Measurements from ENCODE around the gene SNRPD2. TPM values are rescaled to one million over a fixed set of nuclear protein-coding genes. Genes with fewer than 3 reads are reported as not detected.

Gene SNRPD2
- total RNA-seq, 1 experiment from 2014 or later = 631 TPM

- TF ChIP-seq EZH2 (IDR thresholded peaks at IDR 0.05; ENCODE audit: low read length, unreplicated experiment) = no peak
- TF ChIP-seq, protein P1, sequence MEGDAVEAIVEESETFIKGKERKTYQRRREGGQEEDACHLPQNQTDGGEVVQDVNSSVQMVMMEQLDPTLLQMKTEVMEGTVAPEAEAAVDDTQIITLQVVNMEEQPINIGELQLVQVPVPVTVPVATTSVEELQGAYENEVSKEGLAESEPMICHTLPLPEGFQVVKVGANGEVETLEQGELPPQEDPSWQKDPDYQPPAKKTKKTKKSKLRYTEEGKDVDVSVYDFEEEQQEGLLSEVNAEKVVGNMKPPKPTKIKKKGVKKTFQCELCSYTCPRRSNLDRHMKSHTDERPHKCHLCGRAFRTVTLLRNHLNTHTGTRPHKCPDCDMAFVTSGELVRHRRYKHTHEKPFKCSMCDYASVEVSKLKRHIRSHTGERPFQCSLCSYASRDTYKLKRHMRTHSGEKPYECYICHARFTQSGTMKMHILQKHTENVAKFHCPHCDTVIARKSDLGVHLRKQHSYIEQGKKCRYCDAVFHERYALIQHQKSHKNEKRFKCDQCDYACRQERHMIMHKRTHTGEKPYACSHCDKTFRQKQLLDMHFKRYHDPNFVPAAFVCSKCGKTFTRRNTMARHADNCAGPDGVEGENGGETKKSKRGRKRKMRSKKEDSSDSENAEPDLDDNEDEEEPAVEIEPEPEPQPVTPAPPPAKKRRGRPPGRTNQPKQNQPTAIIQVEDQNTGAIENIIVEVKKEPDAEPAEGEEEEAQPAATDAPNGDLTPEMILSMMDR (conservative IDR thresholded peaks at IDR 0.05; ENCODE audit: low read depth, low read length) = no peak
- TF ChIP-seq EZH2phosphoT487 (IDR thresholded peaks at IDR 0.05; ENCODE audit: borderline replicate concordance, low read length) = no peak
- no peaks in the 10 kb centered on the region; the same call in 1 of the 2 replicates for H3K4me1 ChIP-seq (ENCODE audit: insufficient read depth, low read length)
- intact Hi-C loops (cut with micrococcal nuclease) = no loop called here
- no peaks in the 10 kb centered on the region for H3K27me3 ChIP-seq (ENCODE audit: low read length)
- no peaks in the 10 kb centered on the region for H3K9me2 ChIP-seq (replicated peaks; ENCODE audit: low read length)
- H3K79me2 ChIP-seq (ENCODE audit: low read length) = no peaks in the 10 kb centered on the region
- H3K36me3 ChIP-seq (ENCODE audit: low read depth, low read length) = no peaks in the 10 kb centered on the region
- ATAC-seq (no peak), DNase-seq (no peak)
- no peak overlapping the region for H3K4me2 ChIP-seq (ENCODE audit: low read length)
- H4K20me1 ChIP-seq (ENCODE audit: low read length) = no peaks in the 10 kb centered on the region
- H3F3A ChIP-seq (ENCODE audit: low read length, unreplicated experiment) = no peaks in the 10 kb centered on the region
- no peak overlapping the region for H2AFZ ChIP-seq (ENCODE audit: low read length)
- H3K4me3 ChIP-seq (ENCODE audit: low read length) = no peak overlapping the region
- no peak overlapping the region for H3K27ac ChIP-seq (ENCODE audit: low read length)
- H3K9me3 ChIP-seq (ENCODE audit: low read length) = no peaks in the 10 kb centered on the region
- no peak overlapping the region for H3K9ac ChIP-seq (ENCODE audit: low read length)
- POLR2A ChIA-PET (ENCODE audit: unreplicated experiment) = no interaction called here
- BruUV-seq (replicated peaks) = no TSS peak
- CTCF ChIA-PET = no interaction called here
Observed at GRCh38 chr19:45701676-45702075, 9.9 kb upstream of the SNRPD2 start.

DNA sequence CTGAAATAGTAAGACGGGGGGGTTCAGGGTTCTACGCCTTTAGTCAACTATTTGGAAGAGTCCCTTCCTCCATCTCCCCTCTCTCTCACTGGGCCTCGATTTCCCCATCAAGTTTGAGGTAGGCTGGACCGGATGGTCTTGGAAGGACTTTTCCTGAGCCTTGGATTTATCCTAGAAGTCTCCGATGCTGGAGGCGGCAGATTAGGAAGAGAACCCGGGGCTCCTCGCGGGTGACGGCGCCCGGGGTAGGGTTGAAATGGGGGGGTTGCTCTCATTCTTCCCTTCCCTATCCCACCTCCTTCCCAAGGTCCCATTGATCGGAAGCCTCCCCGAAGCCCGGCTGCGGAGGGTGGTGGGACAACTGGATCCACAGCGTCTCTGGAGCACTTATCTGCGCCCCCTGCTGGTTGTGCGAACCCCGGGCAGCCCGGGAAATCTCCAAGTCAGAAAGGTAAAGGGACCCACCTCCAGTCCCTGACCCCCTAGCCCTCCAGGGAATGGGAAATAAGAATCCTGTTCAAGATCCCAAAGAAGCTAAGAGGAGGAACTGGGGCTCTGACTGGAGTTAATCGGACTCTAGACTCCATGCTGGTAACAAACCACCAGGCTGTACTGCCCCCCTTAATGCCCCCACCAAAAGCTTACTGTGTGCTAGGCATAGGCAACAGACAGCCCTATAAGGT is 1.5 kb upstream of the SNRPD2 start:
- TF ChIP-seq EZH2phosphoT487 (IDR thresholded peaks at IDR 0.05; ENCODE audit: borderline replicate concordance, low read length) (no peak), EZH2 (IDR thresholded peaks at IDR 0.05; ENCODE audit: low read length, unreplicated experiment) (no peak)
- TF ChIP-seq, protein P1 (conservative IDR thresholded peaks at IDR 0.05; ENCODE audit: low read depth, low read length) = peak; percentile 88
- DNase-seq (peak; percentile 69), ATAC-seq (0 out of 2 replicates have a peak, but pooled peaks have one; percentile 10)
- H3F3A ChIP-seq (ENCODE audit: low read length, unreplicated experiment) = no peaks in the 10 kb centered on the region
- ChIA-PET CTCF (interaction anchor here (0.7 to 1.3 kb wide), 3 partner anchors 20 to 76 kb away, joined by 3 to 8 read pairs (median 4); partner anchors contain the start of gene SIX5), POLR2A (ENCODE audit: unreplicated experiment) (interaction anchor here (0.6 to 1.0 kb wide), 3 partner anchors 23 to 144 kb away, joined by 3 to 4 read pairs (median 3); no protein-coding TSS in a partner anchor)
- H3K9ac ChIP-seq (ENCODE audit: low read length) = peak overlapping the region; percentile 88
- H2AFZ ChIP-seq (ENCODE audit: low read length) = peak overlapping the region; percentile 57
- H3K27ac ChIP-seq (ENCODE audit: low read length) = peak overlapping the region; percentile 65
- H3K79me2 ChIP-seq (ENCODE audit: low read length) = peaks cover 33% of the 10 kb centered on the region
- H3K4me1 ChIP-seq (ENCODE audit: insufficient read depth, low read length) = peaks cover 5% of the 10 kb centered on the region; the same call in 1 of the 2 replicates
- BruUV-seq (replicated peaks) = TSS peak; percentile 62
- H3K27me3 ChIP-seq (ENCODE audit: low read length) = no peaks in the 10 kb centered on the region
- H3K4me2 ChIP-seq (ENCODE audit: low read length) = peak overlapping the region; percentile 98
- intact Hi-C loops (cut with micrococcal nuclease) = no loop called here
- no peaks in the 10 kb centered on the region for H3K9me3 ChIP-seq (ENCODE audit: low read length)
- peak overlapping the region; percentile 84 for H3K4me3 ChIP-seq (ENCODE audit: low read length)
- H3K36me3 ChIP-seq (ENCODE audit: low read depth, low read length) = peaks cover 3% of the 10 kb centered on the region; the same call in 1 of the 2 replicates
- H4K20me1 ChIP-seq (ENCODE audit: low read length) = 0 out of 2 replicates have a peak, but pooled peaks cover 3% of the 10 kb centered on the region
- no peaks in the 10 kb centered on the region for H3K9me2 ChIP-seq (replicated peaks; ENCODE audit: low read length)

All from PC-3 (cell line).